CD4-positive, alpha-beta memory T cell (primary cell): ENCODE measurements around the gene RIBC2. TPM values are rescaled to one million over a fixed set of nuclear protein-coding genes. Genes with fewer than 3 reads are reported as not detected.

ENCODE experiments used
- CTCF ChIA-PET: fragments of 350-600 bp; sonication (Branson Sonifier 250); formaldehyde crosslinking; loops from one replicate; lab custom pipeline; 2021; ENCODE audit warnings: inconsistent platforms; ENCODE audit not compliant: partially characterized antibody; lab: Charles Lee
- POLR2A ChIA-PET: fragments of 350-600 bp; sonication (Branson Sonifier 250); formaldehyde crosslinking; loops from one replicate; lab custom pipeline; 2021; ENCODE audit not compliant: partially characterized antibody; lab: Charles Lee
- DNase-seq, 5 donors: peaks; one replicate each; pipeline versions ENCODE4 v3.0.0 to v3.0.0-alpha.2; 2020 to 2022; ENCODE audit warnings: mixed read lengths in 1 of 5
- H3K27ac ChIP-seq: one replicate; pipeline ENCODE4 v1.7.0; 2013; ENCODE audit warnings: low read depth, low read length
- H3K27me3 ChIP-seq: 2 replicates; pipeline ENCODE4 v1.7.0; 2013; ENCODE audit warnings: mild to moderate bottlenecking, low read length, moderate library complexity; ENCODE audit not compliant: insufficient read depth
- H3K36me3 ChIP-seq: 2 replicates; pipeline ENCODE4 v1.7.0; 2013; ENCODE audit warnings: mild to moderate bottlenecking, low read length, moderate library complexity; ENCODE audit not compliant: insufficient read depth
- H3K4me1 ChIP-seq: 2 replicates; pipeline ENCODE4 v1.7.0; 2013; ENCODE audit warnings: mild to moderate bottlenecking, low read length, moderate library complexity; ENCODE audit not compliant: insufficient read depth
- H3K4me3 ChIP-seq, 2 donors: one replicate each; pipeline ENCODE4 v1.7.0; 2013; ENCODE audit warnings: low read length in 2 of 2, mild to moderate bottlenecking in 1 of 2
- H3K9me3 ChIP-seq, 2 donors: one replicate each; pipeline ENCODE4 v1.7.0; 2013; ENCODE audit warnings: low read length in 2 of 2, control low read depth in 1 of 2; ENCODE audit not compliant: control insufficient read depth in 1 of 2
- H3K27ac Mint-ChIP-seq, 7 donors: one replicate each; pipeline ENCODE4 v1.8.0; 2020 to 2021; ENCODE audit warnings: mixed read lengths in 7 of 7, mild to moderate bottlenecking in 6 of 7, inconsistent platforms in 3 of 7, moderate library complexity in 3 of 7
- H3K27me3 Mint-ChIP-seq, 2 donors: one replicate each; pipeline ENCODE4 v1.8.0; 2020 to 2021; ENCODE audit warnings: mixed read lengths in 2 of 2
- H3K36me3 Mint-ChIP-seq, 2 donors: one replicate each; pipeline ENCODE4 v1.8.0; 2020 to 2021; ENCODE audit warnings: mixed read lengths in 2 of 2, inconsistent platforms in 1 of 2, mild to moderate bottlenecking in 1 of 2
- H3K4me1 Mint-ChIP-seq, 4 donors: one replicate each; pipeline ENCODE4 v1.8.0; 2020 to 2021; ENCODE audit warnings: mixed read lengths in 4 of 4, mild to moderate bottlenecking in 1 of 4
- H3K4me3 Mint-ChIP-seq, 8 donors: one replicate each; pipeline ENCODE4 v1.8.0; 2020 to 2021; ENCODE audit warnings: mixed read lengths in 8 of 8, mild to moderate bottlenecking in 7 of 8, moderate library complexity in 6 of 8, inconsistent platforms in 3 of 8
- H3K9me3 Mint-ChIP-seq, 8 donors: one replicate each; pipeline ENCODE4 v1.8.0; 2020 to 2021; ENCODE audit warnings: mixed read lengths in 8 of 8, mild to moderate bottlenecking in 5 of 8, inconsistent platforms in 3 of 8, moderate library complexity in 1 of 8
- intact Hi-C: fragments of 100-400 bp; cut with micrococcal nuclease; formaldehyde crosslinking; loops from one replicate; pipeline ENCODE4 v1.15.1; 2023
- polyA plus RNA-seq, 2 donors: library from polyadenylated mRNA; unstranded; fragments of 300-500 nt; fragmentation: Illumina TruSeq; gene quantifications; one replicate each; pipeline ENCODE4 v1.2.3, GENCODE V29; 2021
- total RNA-seq, 2 experiments: library from RNA; stranded (reverse); gene quantifications; one replicate each; pipeline ENCODE4 v1.2.3, GENCODE V29; 2021

RIBC2 gene
- total and polyA plus RNA-seq, 4 experiments from 2014 or later = 0.13 TPM; not detected in 3

GRCh38 chr22:45473626-45474237 lies 60.2 kb downstream of the RIBC2 start:
- no peaks in the 10 kb centered on the region for H3K4me1 ChIP-seq
- no peaks in the 10 kb centered on the region for H3K36me3 Mint-ChIP-seq
- H3K4me3 Mint-ChIP-seq = no peak overlapping the region
- H3K27me3 ChIP-seq = no peaks in the 10 kb centered on the region
- H3K4me1 Mint-ChIP-seq = no peaks in the 10 kb centered on the region
- intact Hi-C loops = no loop called here
- H3K9me3 Mint-ChIP-seq = peaks cover 0 to 2% (median 0%) of the 10 kb centered on the region in 8 donors
- ChIA-PET CTCF (no interaction called here), POLR2A (no interaction called here)
- peak overlapping the region in 1 of 7 donors; percentile 35 for H3K27ac Mint-ChIP-seq
- H3K36me3 ChIP-seq = no peaks in the 10 kb centered on the region
- H3K9me3 ChIP-seq = no peaks in the 10 kb centered on the region
- H3K27ac ChIP-seq = no peak overlapping the region
- H3K4me3 ChIP-seq = no peak overlapping the region
- DNase-seq = no peak
- peaks cover 6 to 15% of the 10 kb centered on the region in 2 donors for H3K27me3 Mint-ChIP-seq

GRCh38 chr22:45475063-45475747 lies 61.7 kb downstream of the RIBC2 start:
- Mint-ChIP-seq H3K36me3 (no peaks in the 10 kb centered on the region), H3K27ac (peak overlapping the region in 1 of 7 donors; percentile 72), H3K4me3 (no peak overlapping the region), H3K27me3 (peaks cover 6 to 15% of the 10 kb centered on the region in 2 donors), H3K9me3 (peaks cover 0 to 2% (median 0%) of the 10 kb centered on the region in 8 donors), H3K4me1 (no peaks in the 10 kb centered on the region)
- no peaks in the 10 kb centered on the region for H3K4me1 ChIP-seq
- no peaks in the 10 kb centered on the region for H3K27me3 ChIP-seq
- no peaks in the 10 kb centered on the region for H3K9me3 ChIP-seq
- H3K4me3 ChIP-seq = no peak overlapping the region
- no peaks in the 10 kb centered on the region for H3K36me3 ChIP-seq
- intact Hi-C loops = no loop called here
- ChIA-PET CTCF (no interaction called here), POLR2A (no interaction called here)
- H3K27ac ChIP-seq = no peak overlapping the region
- DNase-seq = no peak

- no peaks in the 10 kb centered on the region for H3K4me1 ChIP-seq
- no peaks in the 10 kb centered on the region for H3K36me3 ChIP-seq
- Mint-ChIP-seq H3K9me3 (peaks cover 0 to 3% (median 0%) of the 10 kb centered on the region in 8 donors), H3K4me3 (no peak overlapping the region), H3K27ac (no peak overlapping the region), H3K4me1 (no peaks in the 10 kb centered on the region), H3K36me3 (no peaks in the 10 kb centered on the region), H3K27me3 (peaks cover 6 to 21% of the 10 kb centered on the region in 2 donors)
- CTCF ChIA-PET = no interaction called here
- no peaks in the 10 kb centered on the region for H3K9me3 ChIP-seq
- POLR2A ChIA-PET = no interaction called here
- H3K27ac ChIP-seq = no peak overlapping the region
- H3K4me3 ChIP-seq = no peak overlapping the region
- intact Hi-C loops = no loop called here
- H3K27me3 ChIP-seq = no peaks in the 10 kb centered on the region
- DNase-seq = no peak
These were observed 62.5 kb downstream of the RIBC2 start for GRCh38 chr22:45475851-45476514.

- H3K4me3 Mint-ChIP-seq = peak overlapping the region in 1 of 8 donors; percentile 0
- no peak overlapping the region for H3K4me3 ChIP-seq
- H3K27ac Mint-ChIP-seq = no peak overlapping the region
- no peak for DNase-seq
- H3K9me3 Mint-ChIP-seq = peaks cover 0 to 5% (median 0%) of the 10 kb centered on the region in 8 donors
- peaks cover 5 to 21% of the 10 kb centered on the region in 2 donors for H3K27me3 Mint-ChIP-seq
- no peaks in the 10 kb centered on the region for H3K27me3 ChIP-seq
- no peaks in the 10 kb centered on the region for H3K9me3 ChIP-seq
- ChIA-PET CTCF (no interaction called here), POLR2A (no interaction called here)
- intact Hi-C loops = no loop called here
- H3K4me1 Mint-ChIP-seq = no peaks in the 10 kb centered on the region
- no peaks in the 10 kb centered on the region for H3K36me3 Mint-ChIP-seq
- no peaks in the 10 kb centered on the region for H3K36me3 ChIP-seq
- no peaks in the 10 kb centered on the region for H3K4me1 ChIP-seq
- no peak overlapping the region for H3K27ac ChIP-seq
These were observed 63.3 kb downstream of the RIBC2 start for GRCh38 chr22:45476814-45477213.

- ChIA-PET POLR2A (no interaction called here), CTCF (no interaction called here)
- H3K36me3 Mint-ChIP-seq = no peaks in the 10 kb centered on the region
- Histone ChIP-seq H3K27me3 (no peaks in the 10 kb centered on the region), H3K4me3 (no peak overlapping the region), H3K4me1 (no peaks in the 10 kb centered on the region), H3K27ac (no peak overlapping the region), H3K9me3 (no peaks in the 10 kb centered on the region), H3K36me3 (no peaks in the 10 kb centered on the region)
- no peak for DNase-seq
- intact Hi-C loops = no loop called here
- H3K9me3 Mint-ChIP-seq = peaks cover 0 to 5% (median 0%) of the 10 kb centered on the region in 8 donors
- peaks cover 6 to 21% of the 10 kb centered on the region in 2 donors for H3K27me3 Mint-ChIP-seq
- H3K4me3 Mint-ChIP-seq = no peak overlapping the region
- H3K4me1 Mint-ChIP-seq = no peaks in the 10 kb centered on the region
- no peak overlapping the region for H3K27ac Mint-ChIP-seq
These were observed 64.0 kb downstream of the RIBC2 start for GRCh38 chr22:45477366-45478107.

GRCh38 chr22:45478108-45478771 lies 64.7 kb downstream of the RIBC2 start:
- H3K9me3 Mint-ChIP-seq = peaks cover 0 to 5% (median 0%) of the 10 kb centered on the region in 8 donors
- intact Hi-C loops = no loop called here
- DNase-seq = no peak
- no peaks in the 10 kb centered on the region for H3K9me3 ChIP-seq
- no peaks in the 10 kb centered on the region for H3K4me1 Mint-ChIP-seq
- POLR2A ChIA-PET = no interaction called here
- CTCF ChIA-PET = no interaction called here
- H3K36me3 Mint-ChIP-seq = no peaks in the 10 kb centered on the region
- H3K27ac Mint-ChIP-seq = no peak overlapping the region
- H3K4me1 ChIP-seq = no peaks in the 10 kb centered on the region
- H3K36me3 ChIP-seq = no peaks in the 10 kb centered on the region
- H3K4me3 Mint-ChIP-seq = no peak overlapping the region
- H3K27ac ChIP-seq = no peak overlapping the region
- no peak overlapping the region for H3K4me3 ChIP-seq
- no peaks in the 10 kb centered on the region for H3K27me3 ChIP-seq
- peaks cover 7 to 21% of the 10 kb centered on the region in 2 donors for H3K27me3 Mint-ChIP-seq
